ENCODE data around the gene HORMAD2.
"Not testable (repeated sequence)": the region's sequence is repeated elsewhere in the genome, so short reads cannot be mapped to it uniquely, and the experiment has no call there.

Gene HORMAD2

GRCh38 chr22:30057375-30057774 is 22.9 kb upstream of the HORMAD2 start:
- no peak for DNase-seq

DNA sequence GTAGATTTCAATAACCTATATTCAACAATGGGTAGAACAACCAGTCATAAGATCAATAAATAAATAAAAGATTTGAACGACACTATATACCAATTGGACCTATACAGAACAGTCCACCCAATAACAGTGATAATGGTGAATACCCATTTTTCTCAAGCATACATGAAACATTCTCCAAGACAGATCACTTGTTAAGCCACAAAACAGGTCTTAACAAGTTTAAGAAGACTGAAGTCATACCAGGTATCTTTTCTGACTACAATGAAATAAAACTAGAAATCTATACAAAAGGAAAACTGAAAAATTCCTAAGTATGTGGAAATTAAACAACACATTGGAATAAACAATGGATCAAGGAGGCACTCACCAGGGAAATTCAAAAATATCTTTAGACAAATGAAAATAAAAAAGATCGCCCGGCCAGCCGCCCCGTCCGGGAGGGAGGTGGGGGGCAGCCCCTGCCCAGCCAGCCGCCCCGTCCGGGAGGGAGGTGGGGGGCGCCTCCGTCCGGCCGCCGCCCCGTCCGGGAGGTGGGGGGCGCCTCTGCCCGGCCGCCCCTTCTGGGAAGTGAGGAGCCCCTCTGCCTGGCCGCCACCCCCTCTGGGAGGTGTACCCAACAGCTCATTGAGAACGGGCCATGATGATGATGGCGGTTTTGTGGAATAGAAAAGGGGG is 20.8 kb upstream of the HORMAD2 start:
- DNase-seq: not testable (repeated sequence)

GRCh38 chr22:30061094-30061493 is 19.2 kb upstream of the HORMAD2 start:
- not testable (repeated sequence) for DNase-seq

DNA sequence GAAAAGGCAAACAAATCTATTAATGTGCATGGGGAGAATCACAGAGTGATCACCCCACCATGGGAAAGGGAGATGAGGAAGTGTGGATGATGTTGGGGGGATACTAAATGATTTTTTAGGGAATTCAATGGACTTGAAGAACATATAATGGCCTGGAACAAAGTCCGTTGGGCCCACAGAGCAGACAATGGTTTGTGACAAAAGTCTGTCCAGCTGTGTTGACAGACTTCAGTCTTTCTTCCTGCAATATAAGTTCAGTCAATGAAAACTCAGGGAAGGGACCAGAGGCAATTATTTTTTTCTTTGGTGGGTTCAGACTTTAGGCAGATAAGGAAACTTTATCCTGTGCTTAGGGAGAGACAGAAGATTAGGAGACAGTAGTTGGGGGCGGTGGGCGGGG is 18.0 kb upstream of the HORMAD2 start:
- DNase-seq: no peak

GRCh38 chr22:30062950-30063349 is 17.3 kb upstream of the HORMAD2 start:
- no peak for DNase-seq

DNA sequence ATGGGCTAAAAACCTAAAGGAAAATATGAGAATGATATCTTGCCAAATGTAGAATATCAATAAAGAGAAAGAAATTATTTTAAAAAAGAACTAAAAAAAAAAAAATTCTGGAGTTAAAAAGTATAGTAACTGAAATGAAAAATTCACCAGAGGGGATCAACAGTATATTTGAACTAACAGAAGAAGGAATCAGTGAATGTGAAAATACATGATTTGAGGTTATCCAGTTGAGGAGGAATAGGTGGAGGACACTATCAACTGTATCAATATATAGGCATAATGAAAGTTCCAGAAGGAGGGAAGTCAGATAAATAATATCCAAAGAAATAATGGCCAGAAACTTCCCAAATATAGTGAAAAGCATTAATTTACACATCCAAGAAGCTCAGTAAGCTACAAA is 16.1 kb upstream of the HORMAD2 start:
- DNase-seq: no peak

DNA sequence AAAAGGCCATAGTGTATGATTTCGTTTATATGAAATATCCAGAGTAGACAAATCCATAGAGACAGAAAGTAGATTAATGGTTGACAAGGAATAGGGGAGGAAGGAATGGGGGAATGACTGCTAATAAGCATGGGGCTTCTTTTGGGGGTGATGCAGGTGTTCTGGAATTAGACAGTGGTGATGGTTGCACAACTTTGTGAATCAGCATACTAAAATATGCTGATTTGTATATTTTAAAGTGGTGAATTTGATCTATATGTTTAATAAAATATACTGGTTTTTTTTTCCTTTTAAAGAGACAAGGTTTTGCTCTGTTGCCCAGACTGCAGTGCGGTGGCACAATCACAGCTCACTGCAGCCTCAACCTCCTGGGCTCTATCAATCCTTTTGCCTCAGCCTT is 6.5 kb upstream of the HORMAD2 start:
- DNase-seq: no peak

- no peak for DNase-seq
Observed at GRCh38 chr22:30074147-30074546, 6.1 kb upstream of the HORMAD2 start.

DNA sequence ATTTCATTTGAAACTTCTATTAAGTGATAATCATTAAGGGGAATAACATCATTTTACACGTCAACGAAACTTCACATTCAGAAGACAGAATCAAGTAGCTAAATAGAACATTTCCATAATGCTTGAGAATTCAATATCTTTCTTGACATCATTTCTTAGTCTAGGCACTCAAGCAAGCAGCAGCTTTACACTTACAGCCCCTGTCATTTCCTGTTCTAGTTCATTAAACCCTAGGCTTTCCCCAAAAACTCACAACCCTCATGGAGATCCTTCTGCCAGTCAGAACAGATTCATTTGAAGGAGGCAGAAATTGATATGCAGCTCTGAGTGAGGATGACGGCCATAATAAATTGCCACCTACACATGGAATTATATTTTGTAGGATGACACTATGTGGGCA is 5.3 kb upstream of the HORMAD2 start:
- DNase-seq: no peak

DNA sequence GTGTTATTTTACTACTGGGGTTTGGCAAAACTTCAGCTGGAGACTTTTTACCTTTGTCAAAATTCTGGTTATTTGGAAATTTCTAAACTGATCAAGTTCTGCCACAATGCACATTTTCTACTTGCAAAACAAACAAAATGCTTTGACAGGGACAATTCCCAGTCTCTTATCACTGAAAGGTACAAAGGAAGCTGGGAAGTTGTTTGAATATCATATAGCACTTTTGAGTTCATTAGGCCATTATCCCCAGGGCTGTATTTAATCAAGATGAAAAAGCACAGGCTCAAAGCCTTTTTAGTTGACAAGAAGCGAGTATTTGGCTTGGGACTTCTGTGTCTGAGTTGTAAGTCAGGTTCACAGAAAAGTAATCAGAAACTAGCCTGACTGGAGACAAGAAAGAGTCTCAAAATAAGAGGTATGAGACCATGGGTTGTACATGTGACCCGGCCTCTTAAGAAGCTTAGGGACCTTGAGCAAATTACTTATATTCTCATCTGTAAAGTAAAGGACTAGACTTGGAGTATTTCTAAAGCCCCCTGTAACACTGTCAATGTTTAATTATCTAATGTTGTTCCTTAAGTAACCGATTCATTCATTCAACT is 2.9 kb upstream of the HORMAD2 start:
- no peak for DNase-seq

- DNase-seq: no peak
Observed at GRCh38 chr22:30078320-30079311, 1.6 kb upstream of the HORMAD2 start.

DNA sequence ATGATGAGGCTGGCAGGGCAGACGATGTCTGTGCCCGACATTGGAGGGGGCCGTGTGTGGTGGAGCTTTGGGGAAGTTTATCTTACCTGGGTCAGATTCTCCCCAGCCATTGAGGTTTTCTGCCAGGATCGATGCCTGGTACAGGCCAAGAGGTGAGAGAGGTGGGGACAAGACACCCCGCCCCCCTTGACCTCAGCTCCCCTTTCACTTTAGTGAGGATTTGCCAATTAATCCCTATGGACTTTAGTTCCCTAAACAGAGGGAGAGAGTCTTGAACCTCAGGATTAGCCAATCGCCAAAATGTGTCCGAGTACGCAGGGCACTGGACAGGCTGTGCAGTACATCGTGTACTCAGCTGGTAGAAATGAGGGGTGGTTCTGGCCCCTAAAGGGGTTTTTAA is 541 bp downstream of the HORMAD2 start:
- no peak for DNase-seq

DNA sequence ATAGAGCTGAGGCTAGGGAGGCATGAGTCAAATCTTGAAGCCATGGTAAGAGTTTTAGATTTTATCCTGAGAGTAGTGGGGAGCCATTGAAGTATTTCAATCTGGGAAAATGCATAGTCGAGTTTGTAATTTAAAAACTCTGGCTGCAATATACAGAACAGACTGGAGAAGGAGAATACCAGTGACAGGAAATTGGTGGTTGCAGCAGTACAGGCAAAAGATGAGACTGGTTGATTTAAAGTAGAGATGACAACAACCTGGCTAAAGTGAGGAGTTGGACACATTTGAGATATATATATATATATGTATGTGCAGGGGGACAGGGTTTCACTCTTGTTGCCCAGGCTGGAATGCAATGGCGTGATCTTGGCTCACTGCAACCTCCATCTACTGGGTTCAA is 6.2 kb downstream of the HORMAD2 start:
- no peak for DNase-seq

GRCh38 chr22:30087037-30087436 is 6.8 kb downstream of the HORMAD2 start:
- DNase-seq: not testable (repeated sequence)

DNA sequence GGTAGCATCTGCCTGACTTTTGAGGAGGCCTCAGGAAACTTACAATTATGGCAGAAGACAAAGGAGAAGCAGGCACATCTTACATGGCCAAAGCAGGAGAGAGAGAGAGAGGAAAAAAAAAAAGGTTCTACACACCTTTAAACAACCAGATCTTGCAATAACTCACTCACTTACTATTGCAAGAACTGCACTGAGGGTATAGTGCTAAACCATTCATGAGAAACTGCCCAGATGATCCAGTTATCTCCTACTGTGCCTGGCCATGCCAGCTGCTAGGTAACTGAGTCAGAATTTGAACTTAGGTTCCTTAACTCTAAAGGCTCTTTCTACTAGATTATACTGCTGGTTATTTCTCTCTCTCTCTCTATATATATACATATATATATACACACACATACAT is 7.3 kb downstream of the HORMAD2 start:
- DNase-seq: no peak

DNA sequence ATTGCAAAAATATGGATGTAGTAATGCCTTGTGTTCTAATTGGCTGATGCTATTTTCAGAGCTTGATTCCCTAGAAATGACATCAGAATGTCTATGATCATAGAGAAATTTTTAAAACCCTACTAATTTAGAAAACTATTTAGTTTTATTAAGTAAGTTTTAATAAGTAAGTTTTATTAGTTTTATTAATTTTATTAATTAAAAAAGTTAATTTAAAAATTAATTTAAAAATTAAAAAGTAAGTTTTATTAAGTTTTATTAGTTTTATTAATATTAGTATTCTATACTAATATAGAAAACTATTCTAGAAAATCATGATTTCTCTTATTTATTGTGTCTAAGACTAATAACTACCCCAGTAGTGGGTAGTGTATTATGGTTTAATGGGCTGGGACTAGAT is 8.2 kb downstream of the HORMAD2 start:
- no peak for DNase-seq

DNA sequence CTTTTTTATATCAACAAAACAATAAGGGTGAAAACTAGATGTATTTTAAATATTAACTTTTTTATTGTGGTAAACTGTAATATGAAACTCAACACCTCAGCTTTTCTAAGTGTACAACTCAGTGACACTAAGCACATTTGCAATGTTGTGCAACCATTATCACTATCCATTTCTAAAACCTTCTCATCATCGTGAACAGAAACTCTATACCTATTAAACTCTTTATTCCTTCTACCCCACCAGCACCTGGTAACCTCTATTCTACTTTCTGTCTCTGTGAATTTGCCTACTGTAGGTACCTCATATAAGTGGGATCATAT is 9.4 kb downstream of the HORMAD2 start:
- DNase-seq: no peak

GRCh38 chr22:30092686-30093085 is 12.4 kb downstream of the HORMAD2 start:
- no peak for DNase-seq

GRCh38 chr22:30094804-30095203 is 14.5 kb downstream of the HORMAD2 start:
- DNase-seq: no peak

DNA sequence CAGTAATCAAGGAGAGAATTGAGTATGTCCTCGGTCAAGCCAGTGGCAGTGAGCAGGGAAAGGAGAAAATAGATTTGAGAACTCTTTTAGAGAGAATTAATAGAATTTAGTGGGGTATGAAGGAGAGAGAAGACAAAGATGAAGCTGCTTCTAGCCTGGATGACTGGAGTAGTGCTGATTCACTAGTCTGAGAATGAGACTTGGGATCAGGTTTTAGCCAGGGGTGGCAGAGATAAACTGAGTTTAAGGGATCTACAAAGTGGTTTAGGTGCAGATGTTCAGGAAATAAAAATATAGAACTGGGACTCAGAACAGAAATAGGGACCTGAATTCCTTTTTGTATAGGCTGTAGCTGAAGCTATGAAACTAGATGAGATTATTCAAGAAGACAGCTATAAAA is 17.6 kb downstream of the HORMAD2 start:
- DNase-seq: no peak

- DNase-seq: not testable (repeated sequence)
Observed at GRCh38 chr22:30100770-30101169, 20.5 kb downstream of the HORMAD2 start.

DNA sequence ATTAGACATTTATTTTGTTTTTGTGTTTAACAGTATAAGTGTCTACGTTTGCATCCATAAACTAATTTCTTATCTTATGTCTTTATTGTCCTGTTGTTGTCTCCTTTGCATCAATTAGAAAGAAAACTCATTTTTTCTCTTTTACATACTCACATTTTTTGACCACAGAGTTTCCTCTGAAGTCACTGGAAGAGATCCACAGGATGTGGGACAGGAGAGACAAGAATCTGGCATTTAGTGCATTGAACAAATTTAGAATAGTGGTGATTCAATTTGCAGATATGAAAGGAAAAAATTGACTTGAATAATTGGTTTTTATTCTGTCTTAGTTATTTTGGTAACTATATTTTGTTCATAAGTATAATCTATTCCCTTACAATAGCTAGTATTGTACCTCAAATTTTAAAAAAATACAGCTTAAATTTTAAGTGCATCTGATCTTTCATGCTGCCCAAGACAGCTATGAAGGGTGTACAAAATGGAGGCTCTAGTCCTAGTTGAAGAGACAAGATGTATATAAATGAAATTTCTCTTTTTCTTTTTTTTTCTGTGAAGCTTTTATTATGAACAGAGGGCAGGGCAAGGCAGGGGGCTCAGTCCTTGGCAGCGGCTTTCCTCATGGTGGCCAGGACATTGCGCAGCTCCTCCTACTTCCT is 24.4 kb downstream of the HORMAD2 start:
- DNase-seq: no peak

- DNase-seq: no peak
Observed at GRCh38 chr22:30105483-30105882, 25.2 kb downstream of the HORMAD2 start.
